Measurements from ENCODE around the gene NNAT.

NNAT gene

GRCh38 chr20:37502654-37503053 is 18.4 kb upstream of the NNAT start:
- no peak for DNase-seq (ENCODE audit: low read depth, low spot score)

DNA sequence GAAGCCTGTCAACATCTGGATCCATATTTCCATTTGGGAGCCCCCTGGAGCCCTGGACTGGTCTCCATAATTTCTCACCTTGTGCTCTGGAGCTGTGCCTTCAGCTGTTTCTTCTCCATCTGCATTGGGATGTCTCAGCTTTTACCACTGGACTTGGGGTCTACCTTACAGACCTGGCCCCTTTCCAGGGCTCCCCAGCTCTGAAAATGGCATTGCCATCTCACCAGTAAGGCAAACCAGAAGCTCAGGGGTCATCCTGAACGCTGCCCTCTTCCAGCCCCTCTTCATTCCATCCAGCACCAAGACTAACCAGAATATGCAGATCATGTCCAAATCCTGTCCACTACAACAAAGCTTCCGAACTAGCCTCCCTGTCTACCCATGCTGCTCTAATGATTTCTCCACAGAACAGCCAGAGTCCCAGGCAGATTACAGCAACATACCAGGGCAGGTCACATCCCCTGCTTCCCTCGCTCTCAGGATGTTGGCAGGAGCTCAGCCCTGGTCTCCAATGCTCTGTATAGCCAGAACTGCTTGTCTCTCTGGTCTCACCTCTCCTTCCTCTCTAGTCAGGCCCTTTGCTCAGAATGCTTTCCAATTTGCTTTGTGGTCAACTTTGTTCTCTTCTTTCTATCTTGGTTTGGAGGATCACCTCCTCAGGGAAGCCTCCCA is 17.7 kb upstream of the NNAT start:
- DNase-seq (ENCODE audit: low read depth, low spot score): no peak

- DNase-seq (ENCODE audit: low read depth, low spot score): no peak
Observed at GRCh38 chr20:37504404-37505096, 16.5 kb upstream of the NNAT start.

- no peak for DNase-seq (ENCODE audit: low read depth, low spot score)
Observed at GRCh38 chr20:37505263-37506151, 15.5 kb upstream of the NNAT start.

DNA sequence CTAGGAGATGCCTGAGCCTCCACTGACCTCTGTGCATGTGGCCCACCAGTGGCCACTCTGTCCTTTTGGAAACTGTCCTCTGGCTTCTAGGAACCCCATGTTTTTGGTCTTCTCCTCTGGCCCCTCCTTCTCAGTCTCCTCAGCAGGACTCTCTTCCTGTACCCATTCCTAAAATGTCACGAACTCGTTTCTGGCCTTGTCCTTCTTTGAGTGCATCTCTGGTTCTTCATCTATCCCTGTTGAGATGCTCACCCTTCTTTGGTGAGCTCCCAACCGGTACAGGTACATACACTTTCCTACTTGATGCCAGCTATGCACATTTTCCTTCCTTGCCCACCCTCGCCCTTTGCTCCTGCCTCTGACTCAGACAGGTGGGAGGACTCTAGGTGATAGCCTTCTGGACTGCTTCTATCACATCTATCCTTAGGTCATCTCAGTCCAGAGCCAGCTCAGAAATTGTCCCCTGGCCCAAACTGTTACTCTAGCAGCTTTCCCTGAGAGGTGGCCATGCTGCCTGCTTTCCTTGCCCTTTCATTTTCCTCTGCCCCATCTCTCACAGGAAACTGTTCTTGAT is 14.8 kb upstream of the NNAT start:
- DNase-seq (ENCODE audit: low read depth, low spot score): no peak

- DNase-seq (ENCODE audit: low read depth, low spot score): no peak
Observed at GRCh38 chr20:37510226-37510625, 10.8 kb upstream of the NNAT start.

DNA sequence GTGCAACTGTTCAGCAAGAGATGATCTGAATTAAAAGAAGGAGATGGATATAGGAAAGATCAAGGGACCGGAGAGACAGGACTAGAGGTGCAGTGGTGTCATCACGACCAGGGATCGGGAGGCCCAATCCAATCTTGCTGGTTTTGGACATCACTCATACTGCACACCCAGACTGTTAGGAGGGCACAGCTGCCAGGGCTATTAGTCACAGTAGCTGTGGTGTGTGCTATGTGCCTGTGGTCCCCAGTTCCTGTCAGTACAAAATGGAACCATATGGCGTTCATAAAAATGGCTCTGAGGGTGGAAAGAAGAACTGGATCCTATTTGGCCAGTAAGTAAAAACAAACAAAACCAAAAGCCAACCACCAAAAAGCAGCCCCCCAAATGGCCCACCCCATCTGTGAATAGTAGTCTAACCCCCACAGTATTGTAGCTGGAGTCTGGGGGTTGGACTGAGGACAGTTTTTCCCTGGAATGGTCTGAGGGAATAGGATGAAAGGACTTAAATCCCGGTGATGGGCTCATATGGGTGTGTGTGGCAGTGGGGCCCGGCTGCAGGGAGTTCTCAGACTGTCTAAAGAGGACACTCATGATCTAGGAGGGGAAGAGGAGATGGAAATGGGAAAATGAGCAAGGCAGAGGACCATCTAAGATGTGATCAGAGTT is 9.3 kb upstream of the NNAT start:
- no peak for DNase-seq (ENCODE audit: low read depth, low spot score)

- no peak for DNase-seq (ENCODE audit: low read depth, low spot score)
Observed at GRCh38 chr20:37513779-37514359, 7.2 kb upstream of the NNAT start.

DNA sequence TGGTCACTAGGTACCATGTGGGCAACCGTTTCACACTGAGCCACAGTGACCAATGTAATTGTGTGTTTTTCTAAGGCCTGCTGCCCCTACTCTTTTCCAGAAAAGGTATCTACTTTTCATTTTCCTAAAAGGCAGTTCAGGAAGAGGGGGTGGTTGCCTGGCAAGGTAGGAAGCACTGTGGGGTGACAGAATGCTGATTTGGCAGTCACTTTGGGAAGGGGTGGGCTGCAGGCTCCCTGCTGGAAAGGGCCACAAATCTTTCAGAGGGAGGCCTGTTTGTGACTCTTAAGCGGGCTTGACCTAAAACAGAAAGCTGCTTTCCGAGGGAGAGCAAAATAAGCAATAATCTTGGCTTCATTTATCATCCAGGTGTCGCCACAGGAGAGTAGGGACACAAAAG is 5.2 kb upstream of the NNAT start:
- no peak for DNase-seq (ENCODE audit: low read depth, low spot score)

DNA sequence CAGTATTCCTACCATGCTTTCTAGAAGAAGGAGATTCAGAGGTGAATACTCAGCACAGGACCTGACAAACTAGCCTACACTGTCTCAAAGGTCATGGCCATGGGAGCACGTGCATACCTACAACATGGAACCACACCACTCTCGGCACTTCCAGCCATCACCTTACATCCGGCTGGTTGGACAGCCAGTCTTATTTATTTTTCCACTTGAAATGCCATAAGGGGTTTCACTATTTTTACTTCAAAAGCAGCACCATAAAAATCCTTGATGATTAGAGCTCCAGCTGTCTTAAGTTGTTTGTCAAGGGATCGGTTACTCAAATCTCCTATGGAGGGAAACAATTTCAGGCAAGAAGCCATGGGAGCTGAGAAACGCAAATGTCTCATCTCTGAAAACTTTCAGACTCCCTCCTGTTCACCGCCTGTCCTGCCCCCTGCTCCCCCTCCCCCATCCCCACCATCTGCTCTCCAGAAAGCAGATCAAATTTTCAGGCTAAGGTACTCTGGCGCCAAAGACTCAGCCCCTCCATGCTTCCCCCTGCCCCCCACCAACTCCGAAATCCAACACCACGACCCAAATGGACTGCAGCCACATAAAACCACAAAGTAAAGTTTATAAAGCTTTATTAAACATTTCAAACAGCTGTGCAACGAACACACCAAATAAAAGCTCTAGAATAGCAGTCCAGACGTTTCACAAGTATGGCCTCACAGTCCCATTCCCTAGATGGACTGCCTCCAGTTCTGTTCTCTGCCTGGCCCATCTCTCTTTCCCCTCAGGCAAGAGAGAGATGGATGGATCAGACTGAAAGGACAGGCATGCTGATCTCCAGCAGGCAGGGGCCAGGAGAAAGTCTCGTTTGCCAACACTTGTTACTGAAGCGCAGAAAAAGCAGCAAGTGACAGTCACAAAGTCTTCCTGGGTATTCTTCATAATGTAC is 4.0 kb upstream of the NNAT start:
- peak; percentile 76 for DNase-seq (ENCODE audit: low read depth, low spot score)

- DNase-seq (ENCODE audit: low read depth, low spot score): no peak
Observed at GRCh38 chr20:37518059-37518458, 3.0 kb upstream of the NNAT start.

- DNase-seq (ENCODE audit: low read depth, low spot score): peak; percentile 61
Observed at GRCh38 chr20:37518606-37519507, 2.2 kb upstream of the NNAT start.

DNA sequence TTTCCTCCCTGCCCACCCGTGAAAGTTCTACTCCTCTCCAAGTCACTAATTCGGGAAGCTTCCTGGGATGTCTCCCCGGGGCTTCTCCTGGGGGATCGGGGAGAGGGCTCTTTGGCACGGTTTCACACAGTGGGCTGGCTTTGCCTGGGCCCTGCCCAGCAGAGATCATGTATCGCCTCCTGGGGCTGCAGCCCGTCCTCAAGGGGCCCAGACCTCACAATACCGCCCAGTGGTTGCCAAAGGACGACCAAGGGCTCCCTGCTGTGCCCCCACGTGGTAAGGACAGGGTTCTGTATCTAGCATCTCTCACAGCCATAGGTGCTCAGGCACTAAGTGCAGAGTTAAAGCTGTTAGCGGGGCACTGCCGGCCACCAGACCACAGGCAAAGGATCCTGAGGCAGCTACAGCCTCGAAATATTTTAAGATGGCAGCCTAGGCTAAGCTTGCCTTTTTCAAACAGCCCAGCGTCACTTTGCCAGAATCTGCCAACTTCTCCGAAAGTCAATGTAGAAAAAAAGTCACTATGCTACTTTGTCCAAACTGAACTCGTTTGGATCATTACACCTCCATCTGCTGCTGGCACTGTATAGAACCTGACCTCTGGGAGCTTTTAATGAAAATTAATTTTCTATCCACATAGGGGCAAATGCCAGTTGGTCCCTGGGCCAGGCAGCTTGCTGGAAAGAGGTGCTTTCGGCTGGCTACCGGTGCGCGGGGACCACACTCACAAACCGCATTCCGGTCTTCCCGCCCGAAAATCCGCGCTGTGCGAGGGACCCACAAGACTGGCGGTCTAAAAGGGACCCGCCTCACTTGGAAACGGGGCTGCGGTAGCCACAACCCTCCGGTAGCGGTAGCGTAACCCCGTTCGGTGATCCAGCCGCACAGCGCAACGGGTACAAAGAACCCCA is 1.3 kb upstream of the NNAT start:
- peak; percentile 47 for DNase-seq (ENCODE audit: low read depth, low spot score)

DNA sequence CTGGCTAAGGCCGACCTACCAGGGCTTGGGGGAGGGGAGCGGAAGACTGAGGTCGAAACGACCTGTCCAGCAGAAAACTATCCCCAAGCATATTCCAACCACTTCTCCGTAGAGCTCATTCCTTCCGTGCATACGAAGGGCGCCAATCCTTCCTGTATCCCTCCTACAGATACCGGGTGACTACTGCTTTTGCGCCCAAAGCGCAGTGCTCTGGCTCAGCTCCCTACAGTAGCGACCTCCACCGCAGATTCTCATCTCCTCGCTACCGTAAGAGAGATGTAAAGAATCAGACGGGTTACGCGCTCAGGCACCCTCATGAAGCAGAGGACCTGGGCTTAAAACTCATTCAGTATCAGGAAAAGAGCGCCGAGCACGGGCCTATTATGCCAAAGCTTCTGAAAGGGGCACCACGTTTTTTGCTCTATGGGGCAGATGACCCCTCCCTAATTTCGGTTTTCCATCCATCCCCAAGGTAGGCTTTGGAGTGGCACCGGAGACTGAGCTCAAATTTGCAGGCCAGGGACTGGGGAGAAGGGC is 563 bp upstream of the NNAT start:
- no peak for DNase-seq (ENCODE audit: low read depth, low spot score)

DNA sequence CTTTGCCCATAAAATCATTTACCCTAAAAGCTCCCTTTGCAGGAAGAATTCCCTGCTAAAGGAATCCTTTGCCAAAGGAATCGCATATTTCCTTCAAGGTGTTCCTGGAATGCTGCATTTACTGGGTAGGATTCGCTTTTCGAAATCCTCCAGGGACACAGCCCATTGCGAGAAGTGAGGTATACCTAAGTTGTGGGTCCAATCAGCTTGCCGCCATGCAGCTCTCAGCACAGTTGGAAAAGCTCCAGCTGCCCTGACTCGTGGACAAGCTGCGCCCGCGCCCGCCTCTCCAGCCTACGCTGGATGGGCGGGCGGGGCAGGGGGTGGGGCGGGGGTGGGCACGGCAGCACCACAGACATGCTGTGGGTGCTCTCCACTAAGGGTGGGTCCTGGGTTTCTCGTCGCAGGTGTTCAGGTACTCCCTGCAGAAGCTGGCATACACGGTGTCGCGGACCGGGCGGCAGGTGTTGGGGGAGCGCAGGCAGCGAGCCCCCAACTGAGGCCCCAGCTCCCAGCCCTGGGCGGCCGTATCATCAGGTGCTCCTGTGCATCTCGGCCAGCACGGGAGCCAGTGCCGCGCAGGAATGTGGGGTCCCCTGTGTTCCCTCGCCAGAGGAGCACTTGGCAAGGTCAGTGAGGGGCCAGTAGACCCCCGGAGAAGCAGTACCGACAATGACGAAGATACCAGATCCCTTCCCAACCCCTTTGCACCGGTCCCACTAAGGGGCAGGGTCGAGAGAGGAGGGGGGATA is 1.4 kb downstream of the NNAT start:
- DNase-seq (ENCODE audit: low read depth, low spot score): no peak

DNA sequence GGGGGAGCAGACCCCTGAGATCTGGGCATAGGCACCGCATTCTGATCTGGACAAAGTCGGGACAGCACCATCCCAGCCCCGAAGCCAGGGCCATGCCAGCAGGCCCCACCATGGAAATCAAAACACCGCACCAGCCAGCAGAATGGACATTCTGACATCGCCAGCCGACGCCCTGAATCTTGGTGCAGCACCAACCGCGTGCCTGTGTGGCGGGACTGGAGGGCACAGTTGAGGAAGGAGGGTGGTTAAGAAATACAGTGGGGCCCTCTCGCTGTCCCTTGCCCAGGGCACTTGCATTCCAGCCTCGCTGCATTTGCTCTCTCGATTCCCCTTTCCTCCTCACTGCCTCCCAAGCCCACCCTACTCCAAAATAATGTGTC is 2.0 kb downstream of the NNAT start:
- DNase-seq (ENCODE audit: low read depth, low spot score): no peak

All from brain pericyte (primary cell).